ACC112 (cell line): Measurements from ENCODE around the gene CHCHD3.

Experiments
- H2AFZ ChIP-seq: fragments of 200-600 bp; sonication (generic); one replicate; pipeline ENCODE4 v1.6.0; 2017; ENCODE audit warnings: antibody characterized with exemption, low read length; ENCODE audit not compliant: unreplicated experiment
- H3K27ac ChIP-seq: fragments of 200-600 bp; sonication (generic); 2 replicates; pipeline ENCODE4 v1.5.1; 2014; ENCODE audit warnings: low read depth, mild to moderate bottlenecking, antibody characterized with exemption, low read length, moderate library complexity
- H3K27me3 ChIP-seq: fragments of 200-600 bp; sonication (generic); 2 replicates; pipeline ENCODE4 v1.6.1; 2014; ENCODE audit warnings: mild to moderate bottlenecking, antibody characterized with exemption, low read length, moderate library complexity, mixed read lengths; ENCODE audit not compliant: insufficient read depth
- H3K36me3 ChIP-seq: fragments of 200-600 bp; sonication (generic); 2 replicates; pipeline ENCODE4 v1.6.1; 2016; ENCODE audit warnings: mild to moderate bottlenecking, antibody characterized with exemption, low read length, moderate library complexity, mixed read lengths; ENCODE audit not compliant: insufficient read depth
- H3K4me1 ChIP-seq: fragments of 200-600 bp; sonication (generic); one replicate; pipeline ENCODE4 v1.6.1; 2016; ENCODE audit warnings: low read length, mixed read lengths; ENCODE audit not compliant: insufficient read depth, unreplicated experiment, control insufficient read depth
- H3K4me3 ChIP-seq: fragments of 200-600 bp; sonication (generic); 2 replicates; pipeline ENCODE4 v1.5.1; 2014; ENCODE audit warnings: mild to moderate bottlenecking, low read depth, low read length
- H3K79me2 ChIP-seq: fragments of 200-600 bp; sonication (generic); one replicate; pipeline ENCODE4 v1.6.0; 2016; ENCODE audit warnings: low read length; ENCODE audit not compliant: control insufficient read depth, unreplicated experiment, insufficient read depth

The CHCHD3 gene

GRCh38 chr7:133056370-133057238 lies 25.3 kb downstream of the CHCHD3 start:
- H3K4me1 ChIP-seq, result peaks cover 29% of the 10 kb centered on the region
- H3K27ac ChIP-seq, result no peak overlapping the region
- H3K36me3 ChIP-seq, result no peaks in the 10 kb centered on the region
- no peak overlapping the region for H3K4me3 ChIP-seq
- H2AFZ ChIP-seq, result no peak overlapping the region
- H3K27me3 ChIP-seq, result no peaks in the 10 kb centered on the region
- H3K79me2 ChIP-seq, result peaks cover 47% of the 10 kb centered on the region

- Histone ChIP-seq H3K79me2 (peaks cover 63% of the 10 kb centered on the region), H3K27ac (peak overlapping the region; percentile 87), H3K4me1 (peaks cover 34% of the 10 kb centered on the region), H3K27me3 (no peaks in the 10 kb centered on the region), H2AFZ (no peak overlapping the region), H3K36me3 (no peaks in the 10 kb centered on the region), H3K4me3 (peak overlapping the region; percentile 36; the same call in 1 of the 2 replicates)
Observed at GRCh38 chr7:133054162-133054840, 27.6 kb downstream of the CHCHD3 start.

GRCh38 chr7:133053321-133053891 lies 28.5 kb downstream of the CHCHD3 start:
- Histone ChIP-seq H3K4me3 (peak overlapping the region; percentile 36), H3K36me3 (no peaks in the 10 kb centered on the region), H3K79me2 (peaks cover 64% of the 10 kb centered on the region), H3K27ac (peak overlapping the region; percentile 87), H3K4me1 (peaks cover 34% of the 10 kb centered on the region), H2AFZ (no peak overlapping the region), H3K27me3 (no peaks in the 10 kb centered on the region)

- no peak overlapping the region for H2AFZ ChIP-seq
- no peaks in the 10 kb centered on the region for H3K36me3 ChIP-seq
- peaks cover 66% of the 10 kb centered on the region for H3K79me2 ChIP-seq
- peak overlapping the region; percentile 10; the same call in 1 of the 2 replicates for H3K4me3 ChIP-seq
- no peaks in the 10 kb centered on the region for H3K27me3 ChIP-seq
- peak overlapping the region; percentile 87 for H3K27ac ChIP-seq
- H3K4me1 ChIP-seq, result peaks cover 34% of the 10 kb centered on the region
Observed at GRCh38 chr7:133052826-133053225, 29.1 kb downstream of the CHCHD3 start.

DNA sequence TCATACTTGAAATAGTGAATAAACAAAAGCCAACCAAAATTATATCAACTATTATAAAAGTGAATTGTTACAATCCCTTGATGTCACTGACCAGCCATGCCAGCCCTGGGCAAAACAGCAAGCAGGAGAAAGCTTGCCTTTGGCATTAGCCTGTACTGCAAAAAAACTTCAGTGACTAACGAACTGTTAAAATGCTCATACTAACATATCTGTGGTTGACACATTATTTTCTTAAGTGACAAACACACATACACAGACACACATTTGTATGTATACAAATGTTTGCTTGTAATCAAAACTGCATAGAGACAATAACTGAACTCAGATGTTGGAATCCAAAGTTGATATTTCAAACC lies 29.5 kb downstream of the CHCHD3 start:
- no peak overlapping the region for H2AFZ ChIP-seq
- H3K27me3 ChIP-seq, result no peaks in the 10 kb centered on the region
- H3K79me2 ChIP-seq, result peaks cover 66% of the 10 kb centered on the region
- peak overlapping the region; percentile 87 for H3K27ac ChIP-seq
- peaks cover 34% of the 10 kb centered on the region for H3K4me1 ChIP-seq
- H3K36me3 ChIP-seq, result no peaks in the 10 kb centered on the region
- H3K4me3 ChIP-seq, result no peak overlapping the region

GRCh38 chr7:133051719-133052400 lies 30.0 kb downstream of the CHCHD3 start:
- no peak overlapping the region for H2AFZ ChIP-seq
- peak overlapping the region; percentile 87 for H3K27ac ChIP-seq
- H3K4me3 ChIP-seq, result no peak overlapping the region
- no peaks in the 10 kb centered on the region for H3K27me3 ChIP-seq
- no peaks in the 10 kb centered on the region for H3K36me3 ChIP-seq
- peaks cover 64% of the 10 kb centered on the region for H3K79me2 ChIP-seq
- H3K4me1 ChIP-seq, result peaks cover 34% of the 10 kb centered on the region

- H3K4me3 ChIP-seq, result no peak overlapping the region
- no peak overlapping the region for H3K27ac ChIP-seq
- H2AFZ ChIP-seq, result no peak overlapping the region
- H3K27me3 ChIP-seq, result no peaks in the 10 kb centered on the region
- H3K79me2 ChIP-seq, result peaks cover 58% of the 10 kb centered on the region
- peaks cover 34% of the 10 kb centered on the region for H3K4me1 ChIP-seq
- no peaks in the 10 kb centered on the region for H3K36me3 ChIP-seq
Observed at GRCh38 chr7:133051066-133051465, 30.8 kb downstream of the CHCHD3 start.

GRCh38 chr7:133050200-133050995 lies 31.5 kb downstream of the CHCHD3 start:
- Histone ChIP-seq H3K27me3 (no peaks in the 10 kb centered on the region), H3K27ac (no peak overlapping the region), H2AFZ (no peak overlapping the region), H3K36me3 (no peaks in the 10 kb centered on the region), H3K4me3 (no peak overlapping the region), H3K79me2 (peaks cover 55% of the 10 kb centered on the region), H3K4me1 (peaks cover 34% of the 10 kb centered on the region)

- Histone ChIP-seq H3K4me1 (peaks cover 21% of the 10 kb centered on the region), H3K27ac (no peak overlapping the region), H3K36me3 (no peaks in the 10 kb centered on the region), H3K79me2 (peaks cover 51% of the 10 kb centered on the region), H3K27me3 (no peaks in the 10 kb centered on the region), H3K4me3 (no peak overlapping the region), H2AFZ (no peak overlapping the region)
Observed at GRCh38 chr7:133048589-133048988, 33.3 kb downstream of the CHCHD3 start.

- H3K4me3 ChIP-seq, result no peak overlapping the region
- H3K27ac ChIP-seq, result no peak overlapping the region
- H3K27me3 ChIP-seq, result no peaks in the 10 kb centered on the region
- H3K79me2 ChIP-seq, result peaks cover 46% of the 10 kb centered on the region
- peaks cover 12% of the 10 kb centered on the region for H3K4me1 ChIP-seq
- H2AFZ ChIP-seq, result no peak overlapping the region
- no peaks in the 10 kb centered on the region for H3K36me3 ChIP-seq
Observed at GRCh38 chr7:133047321-133047720, 34.6 kb downstream of the CHCHD3 start.
